T47D (cell line): ENCODE results near the gene SAPCD1.

Experiments used
- DNase-seq, 2 experiments: peaks; one replicate each; pipeline versions ENCODE4 v3.0.0 to v3.0.0-alpha.2; 2011 to 2012; ENCODE audit warnings: low read depth in 1 of 2, low spot score in 1 of 2
- JUND ChIP-seq: IDR thresholded peaks from 2 replicates; pipeline ENCODE4 v1.6.1; 2012; ENCODE audit warnings: low read depth
- in situ Hi-C: cut with HindIII; loops from 2 replicates; pipeline ENCODE4 v1.10.0; 2016; ENCODE audit warnings: low sequenced_read_pairs, low pct_unique_long_range_greater_than_20kb

The SAPCD1 gene

DNA sequence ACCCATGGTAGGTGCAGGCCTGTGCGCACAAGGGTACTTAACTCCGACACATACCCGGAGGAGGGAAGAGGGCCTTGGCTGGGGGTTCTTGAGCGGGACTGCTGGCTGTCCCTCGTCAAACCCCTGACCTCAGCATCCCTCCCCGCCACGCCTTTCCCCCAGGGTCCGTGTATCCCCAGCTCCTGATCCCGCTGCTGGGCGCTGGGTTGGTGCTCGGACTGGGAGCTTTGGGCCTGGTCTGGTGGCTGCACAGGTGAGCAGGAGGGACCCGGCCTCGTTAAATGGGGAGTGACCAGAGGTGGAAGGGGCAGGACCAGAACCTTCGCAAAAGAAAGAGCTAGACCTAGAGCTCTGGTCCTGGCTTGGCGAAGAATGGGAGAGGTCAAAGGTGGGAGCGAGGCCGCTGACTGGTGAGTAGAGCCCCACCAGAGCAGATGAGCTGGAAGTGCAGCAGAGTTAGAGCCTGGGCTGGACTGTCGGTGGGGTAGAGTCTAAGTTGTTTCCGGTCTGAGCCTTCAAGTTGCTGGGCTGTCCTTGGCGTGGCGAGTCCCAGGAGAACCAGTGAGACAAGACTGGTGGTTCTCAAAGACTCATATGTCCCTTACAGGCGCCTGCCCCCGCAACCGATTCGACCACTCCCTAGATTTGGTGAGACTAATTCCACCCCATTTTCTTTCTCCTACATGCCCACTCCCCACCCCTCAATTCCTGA lies 38.3 kb upstream of the SAPCD1 start:
- in situ Hi-C loops = no loop called here
- no peak for TF ChIP-seq JUND
- DNase-seq = no peak

DNA sequence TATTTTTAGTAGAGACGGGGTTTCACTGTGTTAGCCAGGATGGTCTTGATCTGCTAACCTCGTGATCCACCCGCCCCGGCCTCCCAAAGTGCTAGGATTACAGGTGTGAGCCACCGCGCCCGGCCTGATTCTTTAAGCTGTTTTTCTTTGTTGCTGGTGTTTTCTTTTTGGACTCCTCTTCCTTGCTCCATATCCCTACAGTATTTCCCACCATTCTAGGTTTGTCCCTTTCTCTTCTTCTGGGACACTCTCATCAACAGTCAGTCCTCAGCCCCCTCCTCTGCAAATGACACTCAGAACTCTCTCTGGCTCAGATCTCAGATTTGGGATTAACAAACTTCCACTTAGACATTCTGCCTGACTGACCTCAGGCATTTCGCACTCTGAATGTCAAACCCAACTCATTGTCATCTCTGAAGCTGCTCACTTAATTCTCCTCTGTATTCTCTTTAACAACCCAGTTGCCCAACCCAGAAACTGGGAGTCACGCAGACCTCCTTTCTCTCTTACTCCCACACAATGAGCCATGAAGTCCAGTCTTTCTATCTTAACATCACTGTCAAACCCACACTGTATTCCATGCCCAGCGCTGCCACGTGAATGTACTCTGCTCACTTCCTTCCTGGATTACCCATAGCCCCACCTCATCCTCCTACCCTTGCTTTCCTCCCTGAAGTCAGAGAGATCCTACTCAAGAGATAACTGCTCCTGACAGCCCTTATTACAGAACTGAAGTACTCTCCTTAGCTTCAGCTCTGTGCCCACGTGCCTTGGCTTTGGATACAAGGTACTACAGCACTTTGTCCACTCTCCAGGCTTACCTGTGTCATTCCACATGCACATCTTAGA lies 36.7 kb upstream of the SAPCD1 start:
- no peak for TF ChIP-seq JUND
- in situ Hi-C loops = no loop called here

DNA sequence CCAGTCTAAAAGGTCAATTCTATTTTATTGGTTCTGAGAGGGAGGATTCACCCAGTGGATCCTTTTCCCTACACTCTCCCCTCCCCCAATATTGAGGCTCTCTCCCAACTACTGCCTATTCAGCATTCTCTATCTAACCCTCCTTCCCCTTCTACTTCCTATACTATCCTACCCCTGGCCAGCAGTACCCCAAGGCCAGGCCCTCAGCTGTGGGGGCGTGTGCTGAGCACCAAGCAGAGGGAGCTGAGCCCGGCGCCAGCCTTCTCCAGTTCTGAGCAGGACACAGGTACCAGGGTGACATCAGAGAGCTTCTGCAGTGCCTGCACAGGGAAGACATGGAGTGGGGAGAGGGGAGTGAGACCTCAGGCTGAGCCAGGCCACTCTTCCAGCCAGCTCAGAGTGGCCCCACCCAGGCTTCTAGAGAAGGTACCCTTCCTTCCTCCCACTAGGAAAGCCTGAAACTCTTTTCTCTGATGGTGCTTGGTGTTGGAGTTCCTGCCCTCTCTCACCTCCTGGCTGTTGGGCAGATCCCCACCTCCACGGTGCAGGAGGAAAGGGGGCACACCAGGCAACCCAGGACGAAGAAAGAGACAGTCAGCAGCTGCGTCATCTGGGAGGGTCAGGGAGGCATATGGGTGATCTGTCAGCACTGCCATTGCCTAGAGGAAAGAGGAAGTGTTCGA lies 35.3 kb upstream of the SAPCD1 start:
- DNase-seq = no peak
- in situ Hi-C loops = no loop called here
- TF ChIP-seq JUND = no peak

More for the DNA sequence above, 36.7 kb upstream of the SAPCD1 start:
- DNase-seq = no peak

DNA sequence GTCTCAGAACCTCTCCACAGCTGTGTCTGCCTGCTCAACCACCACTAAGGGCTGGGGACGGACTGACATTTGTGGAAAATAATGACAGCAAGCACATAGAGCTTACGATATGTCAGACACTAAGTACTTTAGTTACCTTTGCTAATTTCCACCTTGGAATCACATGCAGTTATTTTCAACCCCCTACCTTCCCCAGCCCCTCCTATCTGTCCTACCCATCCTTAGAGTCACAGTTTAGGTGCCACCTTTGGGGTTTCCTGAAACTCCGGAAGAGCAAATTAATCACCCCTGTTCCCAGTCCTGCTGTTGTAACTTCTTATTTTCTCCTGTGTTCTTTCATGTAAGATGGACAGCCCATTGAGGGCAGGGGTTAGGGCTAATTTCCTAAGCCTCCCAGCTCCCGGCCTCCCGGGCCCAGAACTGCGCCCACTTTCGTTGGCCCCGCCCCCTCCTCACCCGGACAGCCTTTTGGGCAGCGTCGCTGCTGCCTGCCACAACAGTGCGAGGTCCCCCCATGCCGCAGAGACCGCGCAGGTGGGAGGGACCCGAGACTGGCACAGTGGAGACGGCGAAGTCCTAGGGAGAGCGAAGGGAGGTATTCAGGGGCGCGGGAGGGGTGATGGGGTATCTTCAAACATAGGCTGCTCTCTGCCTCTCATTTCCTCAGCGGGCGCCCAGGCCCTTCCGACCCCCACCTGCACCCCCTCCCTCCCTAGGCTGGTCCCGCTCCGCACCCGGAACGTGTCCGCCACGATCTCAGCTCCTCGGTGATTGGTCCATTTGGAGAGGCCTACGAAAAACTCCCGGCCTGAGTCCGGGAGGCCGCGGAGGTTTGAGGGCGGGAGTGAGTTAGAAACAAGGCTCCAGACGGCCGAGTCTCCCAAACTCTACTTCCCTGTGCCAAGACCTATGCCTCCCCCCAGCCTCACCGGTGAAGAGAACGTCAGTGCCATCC lies 34.5 kb upstream of the SAPCD1 start:
- no peak for TF ChIP-seq JUND
- DNase-seq = peak; percentile 57 to 66

DNA sequence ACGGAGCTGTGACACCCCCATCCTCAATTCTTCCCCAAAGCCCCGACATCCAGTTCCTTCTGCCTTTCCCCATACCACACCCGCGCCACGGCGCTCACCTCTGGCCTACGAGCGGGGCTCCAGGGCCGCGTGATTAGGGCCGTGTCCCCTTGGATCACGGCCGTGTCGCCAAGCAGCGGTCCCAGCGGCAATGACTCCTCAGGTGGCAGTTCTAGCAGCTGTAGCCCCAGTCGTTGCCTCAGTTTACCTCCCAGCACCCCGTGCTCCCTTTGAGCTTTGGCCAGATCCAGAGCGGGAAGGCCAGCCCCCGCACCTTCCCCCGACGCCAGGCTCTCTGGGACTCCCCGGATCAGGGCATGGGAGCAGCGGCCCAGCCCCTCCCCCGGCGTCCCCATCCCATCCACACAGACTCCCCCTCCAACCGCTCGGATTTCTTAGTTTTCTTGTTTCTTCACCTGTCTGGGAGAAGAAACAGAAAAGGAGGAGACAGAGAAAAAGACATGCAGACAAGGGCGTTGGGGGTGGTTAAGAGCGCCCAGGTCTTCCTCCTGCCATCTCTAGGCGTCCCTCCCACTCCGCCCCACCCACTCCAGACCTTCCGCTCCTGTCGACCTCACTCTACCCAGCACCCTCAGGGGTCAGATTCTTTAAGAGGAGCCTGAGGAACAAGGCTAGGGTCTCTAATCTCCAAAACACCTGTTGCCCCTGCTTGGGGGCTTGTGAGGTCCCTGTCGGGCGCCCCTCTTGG lies 33.5 kb upstream of the SAPCD1 start, which contains the start of gene DDAH2:
TSS of gene DDAH2 (minus strand) at position 533 of the 748 bp plus-strand sequence. CDS start at position 395, 138 bp downstream.
- in situ Hi-C loops = no loop called here
- DNase-seq = peak in 1 of 2 experiments; percentile 55
- TF ChIP-seq JUND = no peak

More for the DNA sequence above, 34.5 kb upstream of the SAPCD1 start:
- in situ Hi-C loops = no loop called here

DNA sequence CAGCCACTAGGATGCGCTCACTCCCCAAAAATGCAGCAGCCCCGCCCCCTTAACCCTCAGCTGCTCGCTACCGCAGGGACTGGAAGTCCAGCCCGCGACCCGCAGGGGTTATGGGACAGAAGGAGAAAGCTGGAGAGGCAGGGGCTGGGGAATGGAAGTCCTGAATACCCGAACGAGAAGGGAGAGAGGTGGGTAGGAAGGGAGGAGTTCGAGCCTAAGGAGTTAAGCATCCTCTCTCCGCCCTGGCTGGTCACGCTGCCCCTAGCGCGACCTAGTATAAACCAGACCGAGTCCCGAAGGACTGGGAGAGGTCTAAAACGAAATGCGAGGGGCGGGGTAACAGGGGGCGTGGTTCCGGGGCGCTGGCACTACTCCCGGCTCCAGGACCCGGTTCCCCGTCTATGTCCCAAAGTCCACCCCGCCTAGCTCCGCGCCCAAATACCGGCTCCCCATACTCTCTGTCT lies 32.9 kb upstream of the SAPCD1 start:
- no peak for TF ChIP-seq JUND
- in situ Hi-C loops = no loop called here
- peak; percentile 90 to 94 for DNase-seq

DNA sequence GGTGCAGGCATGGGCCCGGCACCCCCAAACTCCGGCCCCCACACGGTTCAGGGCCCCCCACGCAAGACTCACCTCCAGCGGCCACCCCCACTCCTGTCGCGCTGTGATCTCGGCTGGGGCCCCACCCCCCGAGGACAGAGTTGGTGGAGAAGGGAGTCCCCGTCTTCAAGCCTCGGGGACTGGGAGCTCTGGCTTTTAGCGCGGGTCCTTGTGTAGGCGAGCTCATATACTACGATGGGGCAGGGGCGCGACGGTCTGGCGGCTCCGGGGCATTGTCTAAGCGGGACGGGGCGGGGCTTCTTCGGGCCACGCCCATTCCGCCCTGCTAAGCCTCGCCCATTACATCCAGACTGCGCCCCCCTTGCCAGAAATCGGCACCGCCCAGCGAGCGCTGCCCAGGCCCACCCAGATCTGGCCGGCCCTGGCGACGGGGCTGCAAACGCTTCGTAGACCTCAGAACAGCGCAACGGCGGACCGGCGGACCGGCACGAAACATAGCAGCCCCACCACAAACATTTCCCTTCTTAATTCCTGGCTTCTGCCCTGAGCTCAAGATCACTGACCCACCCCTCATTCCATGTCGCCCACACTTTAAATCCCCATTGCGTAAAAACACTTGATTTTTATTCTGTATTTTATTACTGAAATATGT lies 32.4 kb upstream of the SAPCD1 start:
- no peak for TF ChIP-seq JUND
- in situ Hi-C loops = no loop called here
- peak; percentile 53 to 73 for DNase-seq

DNA sequence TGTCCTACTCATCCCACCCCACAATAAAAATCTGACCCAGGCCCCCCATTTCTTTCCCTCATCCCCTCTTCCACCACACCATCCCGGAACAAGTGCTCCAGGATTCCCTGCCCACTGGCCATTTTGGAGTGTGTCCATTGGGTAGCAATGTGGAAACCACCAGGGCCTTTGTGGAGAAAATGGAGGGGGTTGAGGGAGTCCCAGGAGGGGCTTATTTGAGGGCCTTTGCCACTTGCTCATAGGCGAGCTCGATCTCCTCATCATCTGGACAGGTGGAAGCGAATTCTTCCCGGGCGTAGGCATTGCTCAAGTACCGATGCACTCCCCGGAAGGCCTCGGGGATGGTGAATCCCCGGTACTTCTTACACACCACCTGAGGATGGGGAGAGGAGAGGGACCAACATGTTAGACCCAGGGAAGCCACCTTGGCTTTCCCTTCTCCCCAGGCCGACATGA lies 31.8 kb upstream of the SAPCD1 start:
- TF ChIP-seq JUND = no peak
- in situ Hi-C loops = no loop called here
- DNase-seq = no peak

DNA sequence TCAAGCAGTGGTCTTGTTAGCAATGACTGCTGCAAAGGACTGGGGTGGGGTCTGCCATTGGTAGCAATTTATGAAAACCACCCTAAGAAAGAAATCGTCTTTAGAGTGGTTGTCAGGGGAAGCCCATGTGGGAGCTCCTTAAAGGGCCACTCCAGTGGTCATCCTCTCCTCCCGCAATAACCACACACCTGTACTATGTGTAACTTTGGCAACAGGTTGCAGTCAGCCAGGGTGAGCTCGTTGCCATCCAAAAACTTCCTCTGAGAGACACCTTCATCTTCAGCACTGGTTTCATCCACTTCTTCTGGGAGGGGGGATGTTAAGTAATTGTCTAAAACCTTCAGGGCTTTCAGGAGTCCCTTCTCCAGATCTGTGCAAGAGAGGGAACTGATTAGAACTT lies 30.4 kb upstream of the SAPCD1 start:
- TF ChIP-seq JUND = no peak
- no peak for DNase-seq
- in situ Hi-C loops = no loop called here

DNA sequence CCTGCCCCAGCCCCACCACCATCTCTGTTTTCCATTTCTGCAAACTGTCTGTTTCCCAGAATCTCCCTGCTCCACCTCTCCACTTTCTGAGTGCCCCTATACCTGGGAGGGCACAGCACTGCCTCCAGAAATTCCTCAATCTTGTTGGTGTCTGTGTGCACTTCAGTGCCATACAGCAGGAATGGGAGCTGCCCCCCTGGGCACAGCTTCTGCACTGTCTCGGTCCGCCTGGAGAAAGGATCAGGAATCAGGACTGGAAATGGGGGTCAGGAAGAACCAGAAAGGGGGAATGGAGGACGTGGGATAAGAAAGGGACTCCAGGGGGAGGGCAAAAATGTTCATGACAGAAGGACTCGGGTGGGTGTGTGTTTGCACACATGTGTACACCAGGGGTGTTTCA lies 28.7 kb upstream of the SAPCD1 start:
- TF ChIP-seq JUND = no peak
- in situ Hi-C loops = no loop called here
- DNase-seq = no peak
